Progenitor cell of endocrine pancreas (in vitro differentiated cells): ENCODE data around the gene GPX3. TPM values are rescaled to one million over a fixed set of nuclear protein-coding genes. Genes with fewer than 3 reads are reported as not detected.
A peak's percentile ranks its signal among the peaks of the same experiment; 100 is the strongest.

Source experiments
- DNase-seq: peaks from one replicate; pipeline ENCODE4 v3.0.0; 2021; ENCODE audit warnings: low spot score; ENCODE audit not compliant: unreplicated experiment
- H3K27ac Mint-ChIP-seq: 2 replicates; pipeline ENCODE4 v1.8.0; 2021; ENCODE audit warnings: mild to moderate bottlenecking, moderate library complexity, mixed read lengths
- H3K27me3 Mint-ChIP-seq: 2 replicates; pipeline ENCODE4 v1.8.0; 2021; ENCODE audit warnings: mixed read lengths
- H3K36me3 Mint-ChIP-seq: 2 replicates; pipeline ENCODE4 v1.8.0; 2022; ENCODE audit warnings: mixed read lengths; ENCODE audit not compliant: insufficient read depth
- H3K4me1 Mint-ChIP-seq: 2 replicates; pipeline ENCODE4 v1.8.0; 2021; ENCODE audit warnings: low read depth, mixed read lengths
- H3K4me3 Mint-ChIP-seq: 2 replicates; pipeline ENCODE4 v1.8.0; 2021; ENCODE audit warnings: low read depth, mild to moderate bottlenecking, moderate library complexity, mixed read lengths
- H3K9me3 Mint-ChIP-seq: 2 replicates; pipeline ENCODE4 v1.8.0; 2021; ENCODE audit warnings: low read depth, mixed read lengths
- total RNA-seq: library from RNA; stranded (reverse); gene quantifications from 2 replicates; pipeline ENCODE4 v1.2.1, GENCODE V29; 2021
- TF ChIP-seq, protein P1 (sequence below): fragments of 200-600 bp; sonication (generic); IDR thresholded peaks from one replicate; pipeline ENCODE4 v1.5.0; 2021; ENCODE audit warnings: antibody characterized with exemption, mild to moderate bottlenecking; ENCODE audit not compliant: unreplicated experiment

The GPX3 gene
- total RNA-seq, 1 donor from 2014 or later, result 28.2 TPM

DNA sequence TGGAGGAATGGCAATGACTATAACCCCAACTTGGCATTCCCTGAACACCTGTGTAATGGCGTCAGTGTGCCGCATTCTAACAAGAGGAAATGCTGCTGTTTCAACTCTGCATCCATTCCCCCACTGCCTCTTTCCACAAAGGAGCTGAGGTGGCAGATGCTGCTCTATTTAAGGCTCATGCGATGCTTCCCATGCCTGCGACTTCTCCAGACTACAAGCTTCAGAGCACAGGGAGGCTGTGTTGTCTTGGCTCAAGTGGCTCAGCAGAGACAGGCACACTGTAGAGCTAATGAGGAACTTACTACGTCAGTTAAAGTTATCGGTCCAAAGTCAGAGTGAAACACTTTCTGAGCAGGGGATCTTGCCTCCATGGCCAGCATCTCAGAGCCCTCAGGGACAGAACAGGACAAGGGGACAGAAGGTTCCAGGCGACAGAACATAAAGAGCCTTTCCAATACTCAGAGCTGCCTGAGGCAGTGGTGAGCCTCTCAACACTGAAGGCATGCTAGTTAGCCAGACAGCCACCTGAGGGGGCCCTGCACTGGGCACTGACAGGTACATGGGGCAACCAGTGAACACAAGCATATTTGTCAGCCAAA lies 38.6 kb downstream of the GPX3 start:
- Mint-ChIP-seq H3K36me3 (peaks cover 21% of the 10 kb centered on the region), H3K4me1 (peaks cover 15% of the 10 kb centered on the region), H3K27ac (peak overlapping the region; percentile 77), H3K27me3 (no peaks in the 10 kb centered on the region), H3K9me3 (no peaks in the 10 kb centered on the region), H3K4me3 (no peak overlapping the region)
- TF ChIP-seq, protein P1, sequence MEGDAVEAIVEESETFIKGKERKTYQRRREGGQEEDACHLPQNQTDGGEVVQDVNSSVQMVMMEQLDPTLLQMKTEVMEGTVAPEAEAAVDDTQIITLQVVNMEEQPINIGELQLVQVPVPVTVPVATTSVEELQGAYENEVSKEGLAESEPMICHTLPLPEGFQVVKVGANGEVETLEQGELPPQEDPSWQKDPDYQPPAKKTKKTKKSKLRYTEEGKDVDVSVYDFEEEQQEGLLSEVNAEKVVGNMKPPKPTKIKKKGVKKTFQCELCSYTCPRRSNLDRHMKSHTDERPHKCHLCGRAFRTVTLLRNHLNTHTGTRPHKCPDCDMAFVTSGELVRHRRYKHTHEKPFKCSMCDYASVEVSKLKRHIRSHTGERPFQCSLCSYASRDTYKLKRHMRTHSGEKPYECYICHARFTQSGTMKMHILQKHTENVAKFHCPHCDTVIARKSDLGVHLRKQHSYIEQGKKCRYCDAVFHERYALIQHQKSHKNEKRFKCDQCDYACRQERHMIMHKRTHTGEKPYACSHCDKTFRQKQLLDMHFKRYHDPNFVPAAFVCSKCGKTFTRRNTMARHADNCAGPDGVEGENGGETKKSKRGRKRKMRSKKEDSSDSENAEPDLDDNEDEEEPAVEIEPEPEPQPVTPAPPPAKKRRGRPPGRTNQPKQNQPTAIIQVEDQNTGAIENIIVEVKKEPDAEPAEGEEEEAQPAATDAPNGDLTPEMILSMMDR, result no peak
- DNase-seq, result no peak

- no peak overlapping the region for H3K4me3 Mint-ChIP-seq
- H3K27ac Mint-ChIP-seq, result peak overlapping the region; percentile 29
- peaks cover 14% of the 10 kb centered on the region for H3K36me3 Mint-ChIP-seq
- peaks cover 4% of the 10 kb centered on the region for H3K4me1 Mint-ChIP-seq
- TF ChIP-seq, protein P1, result no peak
- no peaks in the 10 kb centered on the region for H3K9me3 Mint-ChIP-seq
- no peak for DNase-seq
- H3K27me3 Mint-ChIP-seq, result no peaks in the 10 kb centered on the region
Measured at GRCh38 chr5:151060742-151061141, 40.4 kb downstream of the GPX3 start.

DNA sequence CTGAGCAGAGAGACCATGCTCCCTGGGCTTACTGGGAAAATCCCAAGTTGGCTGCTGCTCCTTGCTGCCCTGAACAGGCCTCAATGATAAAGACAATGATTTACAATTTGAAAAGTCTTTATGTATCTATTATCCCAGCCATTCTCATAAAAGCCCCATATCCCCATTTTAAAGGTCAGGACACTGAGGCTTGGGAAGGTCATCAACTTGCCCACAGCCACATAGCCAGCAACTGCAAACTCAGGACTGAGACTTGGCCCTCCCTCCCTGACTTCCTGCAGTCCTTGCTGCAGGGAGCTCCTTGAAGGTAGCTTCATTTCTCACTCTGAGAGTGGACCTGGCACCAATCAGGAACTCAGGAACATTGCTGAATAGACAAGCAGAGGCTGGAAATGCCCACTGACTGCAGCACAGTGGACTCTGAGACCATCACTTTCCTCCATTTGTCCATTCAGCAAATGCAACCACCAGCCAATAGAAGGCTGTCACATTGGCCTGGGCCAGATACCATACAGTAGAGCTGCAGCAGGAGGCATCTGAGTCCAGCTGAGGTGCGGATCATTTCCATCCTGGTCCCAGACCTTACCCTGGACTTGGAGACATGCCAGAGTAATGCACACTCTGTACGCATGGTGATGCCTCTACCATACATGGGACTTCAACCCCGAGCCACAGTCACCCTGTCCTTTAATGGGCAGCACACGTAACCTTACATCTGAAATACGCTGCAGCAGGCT lies 42.2 kb downstream of the GPX3 start:
- no peak for DNase-seq
- peaks cover 11% of the 10 kb centered on the region for H3K36me3 Mint-ChIP-seq
- no peak overlapping the region for H3K4me3 Mint-ChIP-seq
- no peaks in the 10 kb centered on the region for H3K27me3 Mint-ChIP-seq
- TF ChIP-seq, protein P1, result no peak
- H3K9me3 Mint-ChIP-seq, result no peaks in the 10 kb centered on the region
- H3K4me1 Mint-ChIP-seq, result peaks cover 3% of the 10 kb centered on the region
- H3K27ac Mint-ChIP-seq, result no peak overlapping the region

DNA sequence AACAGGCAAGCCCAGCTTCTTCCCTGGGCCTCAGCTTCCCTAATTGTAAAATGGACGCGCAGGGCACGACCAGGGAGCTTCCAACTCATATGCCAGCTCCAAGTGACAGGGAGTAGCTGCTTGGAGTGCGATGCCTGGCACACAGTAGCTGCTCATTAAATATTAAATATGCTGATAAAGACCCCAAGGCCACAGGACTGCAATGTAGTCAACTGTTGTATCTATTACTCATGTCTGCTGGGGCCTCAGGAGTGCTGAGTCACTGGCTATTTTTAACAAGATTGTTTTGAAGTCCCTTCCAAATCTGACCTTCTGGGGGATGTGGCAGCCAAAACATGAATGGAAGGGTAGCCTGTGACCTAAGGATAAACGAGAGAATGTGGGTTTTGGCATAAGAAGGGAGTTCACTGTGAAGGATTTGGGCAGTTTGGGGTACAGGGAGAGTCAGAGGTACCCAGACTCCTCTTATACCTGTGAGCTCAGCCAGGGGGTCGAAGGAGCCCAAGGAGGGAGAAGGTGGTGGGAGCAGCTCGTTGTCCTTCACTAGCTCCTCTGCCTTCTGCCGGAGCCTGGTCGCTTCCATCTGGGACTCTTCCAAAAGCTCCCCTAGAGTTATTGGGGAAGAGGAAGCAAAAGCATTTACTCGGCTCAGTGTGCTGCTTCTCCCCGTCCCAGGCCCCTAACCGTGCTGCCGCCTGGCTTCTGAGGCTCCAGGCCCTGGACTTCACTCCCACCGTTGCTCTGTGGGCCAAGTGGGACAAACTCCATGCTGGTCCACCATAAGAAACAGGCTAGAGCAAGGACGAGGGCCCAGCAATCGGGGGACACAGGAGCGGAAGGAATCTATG lies 43.0 kb downstream of the GPX3 start:
- Mint-ChIP-seq H3K4me3 (no peak overlapping the region), H3K27ac (no peak overlapping the region)

More for the DNA sequence above, 43.0 kb downstream of the GPX3 start:
- no peaks in the 10 kb centered on the region for H3K27me3 Mint-ChIP-seq
- no peak for DNase-seq
- H3K36me3 Mint-ChIP-seq, result peaks cover 11% of the 10 kb centered on the region
- TF ChIP-seq, protein P1, result no peak
- peaks cover 3% of the 10 kb centered on the region for H3K4me1 Mint-ChIP-seq
- no peaks in the 10 kb centered on the region for H3K9me3 Mint-ChIP-seq
